ENCODE results near the gene PDE4D. TPM values are rescaled to one million over a fixed set of nuclear protein-coding genes. Genes with fewer than 3 reads are reported as not detected.

The PDE4D gene
- total RNA-seq, 4 donors from 2014 or later: 35.0 to 121 (median 63.4) TPM

DNA sequence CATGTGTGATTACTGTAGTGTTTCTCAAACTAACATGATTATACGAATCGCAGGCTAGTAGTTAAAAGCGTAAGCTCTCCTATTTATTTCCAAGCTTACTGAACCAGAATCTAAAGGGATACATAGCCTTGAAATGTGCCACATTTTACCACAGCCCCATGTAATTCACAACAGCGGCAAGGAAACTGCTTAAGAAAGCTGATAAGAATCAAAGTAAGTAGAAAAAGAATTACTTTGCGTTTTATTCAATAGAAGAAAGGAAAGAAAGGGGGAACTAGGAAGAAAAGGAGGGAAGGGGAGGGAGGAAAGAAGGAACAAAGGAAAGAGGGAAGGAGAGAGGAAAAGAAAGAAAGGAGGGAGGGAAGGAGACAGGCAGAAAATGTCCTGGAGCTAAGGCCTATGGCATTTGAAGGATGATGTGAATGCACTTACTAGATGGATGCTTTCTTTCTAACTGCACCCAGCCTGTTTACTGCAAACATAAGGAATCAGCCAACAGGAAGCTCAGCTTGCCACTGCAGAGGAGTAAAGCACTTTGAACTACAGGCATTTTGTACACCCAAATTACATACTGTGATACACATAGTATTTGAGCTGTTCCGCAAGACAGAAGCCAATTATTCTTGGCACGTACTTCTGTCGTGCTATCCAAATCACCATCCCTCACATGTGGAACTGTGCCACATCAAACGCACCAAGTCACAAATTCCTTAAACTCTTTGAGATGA is 789.0 kb downstream of the PDE4D start:
- no peaks in the 10 kb centered on the region for H3K36me3 ChIP-seq
- peaks cover 0 to 29% (median 6%) of the 10 kb centered on the region in 3 donors for H3K4me1 ChIP-seq
- H3K9me3 ChIP-seq: no peaks in the 10 kb centered on the region
- no peak overlapping the region for H3K4me3 ChIP-seq
- no peak overlapping the region for H3K27ac ChIP-seq
- H3K27me3 ChIP-seq: no peaks in the 10 kb centered on the region
- TF ChIP-seq POLR2A (IDR thresholded peaks at IDR 0.05): no peak
- TF ChIP-seq, protein P1, sequence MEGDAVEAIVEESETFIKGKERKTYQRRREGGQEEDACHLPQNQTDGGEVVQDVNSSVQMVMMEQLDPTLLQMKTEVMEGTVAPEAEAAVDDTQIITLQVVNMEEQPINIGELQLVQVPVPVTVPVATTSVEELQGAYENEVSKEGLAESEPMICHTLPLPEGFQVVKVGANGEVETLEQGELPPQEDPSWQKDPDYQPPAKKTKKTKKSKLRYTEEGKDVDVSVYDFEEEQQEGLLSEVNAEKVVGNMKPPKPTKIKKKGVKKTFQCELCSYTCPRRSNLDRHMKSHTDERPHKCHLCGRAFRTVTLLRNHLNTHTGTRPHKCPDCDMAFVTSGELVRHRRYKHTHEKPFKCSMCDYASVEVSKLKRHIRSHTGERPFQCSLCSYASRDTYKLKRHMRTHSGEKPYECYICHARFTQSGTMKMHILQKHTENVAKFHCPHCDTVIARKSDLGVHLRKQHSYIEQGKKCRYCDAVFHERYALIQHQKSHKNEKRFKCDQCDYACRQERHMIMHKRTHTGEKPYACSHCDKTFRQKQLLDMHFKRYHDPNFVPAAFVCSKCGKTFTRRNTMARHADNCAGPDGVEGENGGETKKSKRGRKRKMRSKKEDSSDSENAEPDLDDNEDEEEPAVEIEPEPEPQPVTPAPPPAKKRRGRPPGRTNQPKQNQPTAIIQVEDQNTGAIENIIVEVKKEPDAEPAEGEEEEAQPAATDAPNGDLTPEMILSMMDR (IDR thresholded peaks at IDR 0.05): no peak
- TF ChIP-seq EP300 (IDR thresholded peaks at IDR 0.05): no peak
- no peak for TF ChIP-seq POLR2AphosphoS5 (IDR thresholded peaks at IDR 0.05)
- 62 to 63% methylated on average over 9 of the region's 9 CpGs for WGBS, 2 donors (ENCODE audit: low coverage in 1 of 2)
- no peak for ATAC-seq

DNA sequence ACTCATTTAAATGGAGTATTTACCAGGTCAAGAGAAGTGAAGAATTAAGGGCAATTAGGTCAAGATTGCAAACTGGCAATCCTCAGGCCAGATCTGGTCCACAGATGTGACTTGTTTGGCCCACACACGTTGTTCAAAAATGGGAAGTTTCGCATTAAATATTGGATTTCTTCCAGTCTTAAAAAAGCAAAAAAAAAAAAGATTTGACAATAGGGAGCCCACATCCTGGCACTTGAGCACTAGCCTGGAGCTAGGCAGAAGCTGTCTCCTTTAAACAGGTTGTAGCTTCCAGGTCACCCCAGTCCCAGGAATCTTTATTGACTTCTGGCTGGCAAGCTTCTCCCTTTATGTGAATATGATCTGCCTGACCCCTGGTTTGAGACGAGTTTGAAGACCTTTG is 790.2 kb downstream of the PDE4D start:
- WGBS, 2 donors (ENCODE audit: low coverage in 1 of 2): 56 to 69% methylated on average over 3 of the region's 3 CpGs
- Histone ChIP-seq H3K4me1 (peaks cover 0 to 29% (median 6%) of the 10 kb centered on the region in 3 donors), H3K27ac (no peak overlapping the region), H3K9me3 (no peaks in the 10 kb centered on the region), H3K4me3 (no peak overlapping the region), H3K27me3 (no peaks in the 10 kb centered on the region), H3K36me3 (no peaks in the 10 kb centered on the region)
- TF ChIP-seq POLR2AphosphoS5 (IDR thresholded peaks at IDR 0.05) (no peak), POLR2A (IDR thresholded peaks at IDR 0.05) (no peak), EP300 (IDR thresholded peaks at IDR 0.05) (no peak)
- TF ChIP-seq, protein P1 (IDR thresholded peaks at IDR 0.05): no peak
- ATAC-seq: no peak

DNA sequence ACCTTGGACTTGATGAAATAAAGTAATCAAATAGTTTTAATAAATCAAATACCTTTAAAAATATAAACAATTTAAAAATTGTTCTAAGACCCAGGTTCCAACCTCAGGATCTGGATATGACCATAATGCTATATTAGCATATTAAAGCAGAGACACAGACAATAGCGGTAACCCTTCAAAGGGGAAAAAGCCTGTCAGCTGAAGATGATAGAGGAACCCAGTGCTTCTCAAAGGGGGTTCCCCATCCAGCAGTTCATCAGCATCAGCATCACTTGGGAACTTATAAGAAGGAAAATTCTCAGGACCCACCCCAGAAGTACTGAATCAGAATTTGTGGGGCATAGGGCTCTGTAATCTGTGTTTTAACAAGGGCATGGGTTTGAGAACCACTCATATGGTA is 791.1 kb downstream of the PDE4D start:
- peaks cover 3 to 28% (median 9%) of the 10 kb centered on the region in 3 donors for H3K4me1 ChIP-seq

DNA sequence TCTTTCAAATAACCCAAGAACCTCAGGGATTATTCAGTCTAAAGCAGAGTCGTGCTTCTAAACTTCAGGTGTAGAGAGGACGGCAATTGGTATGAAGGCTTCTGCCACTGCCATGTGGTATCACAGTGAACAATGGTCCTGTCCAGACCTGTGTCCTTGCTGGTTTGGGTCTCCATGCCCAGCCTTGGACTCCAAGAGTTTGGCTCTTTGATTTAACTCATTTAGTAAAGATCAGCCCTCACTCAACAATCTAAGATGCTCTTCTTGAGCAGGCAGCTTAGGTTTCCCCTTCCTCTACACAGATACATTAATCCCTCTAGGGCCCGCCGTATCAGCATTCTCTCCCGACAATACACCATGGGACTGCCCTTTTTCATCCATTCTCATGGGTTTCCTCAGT is 792.7 kb downstream of the PDE4D start:
- TF ChIP-seq, protein P1 (IDR thresholded peaks at IDR 0.05): no peak
- TF ChIP-seq POLR2A (IDR thresholded peaks at IDR 0.05) (no peak), POLR2AphosphoS5 (IDR thresholded peaks at IDR 0.05) (no peak), EP300 (IDR thresholded peaks at IDR 0.05) (no peak)
- WGBS, 2 donors (ENCODE audit: low coverage in 1 of 2): 96 to 97% methylated on average over 5 of the region's 5 CpGs
- Histone ChIP-seq H3K27me3 (no peaks in the 10 kb centered on the region), H3K27ac (no peak overlapping the region), H3K36me3 (no peaks in the 10 kb centered on the region), H3K4me1 (peaks cover 5 to 44% (median 14%) of the 10 kb centered on the region in 3 donors), H3K4me3 (no peak overlapping the region), H3K9me3 (no peaks in the 10 kb centered on the region)
- ATAC-seq: no peak

More for the DNA sequence above, 791.1 kb downstream of the PDE4D start:
- WGBS, 2 donors (ENCODE audit: low coverage in 1 of 2): 86 to 91% methylated on average over 1 of the region's 1 CpG
- no peak for ATAC-seq
- Histone ChIP-seq H3K9me3 (no peaks in the 10 kb centered on the region), H3K27ac (no peak overlapping the region), H3K4me3 (no peak overlapping the region), H3K36me3 (no peaks in the 10 kb centered on the region), H3K27me3 (no peaks in the 10 kb centered on the region)
- TF ChIP-seq EP300 (IDR thresholded peaks at IDR 0.05) (no peak), POLR2A (IDR thresholded peaks at IDR 0.05) (no peak), POLR2AphosphoS5 (IDR thresholded peaks at IDR 0.05) (no peak)
- TF ChIP-seq, protein P1 (IDR thresholded peaks at IDR 0.05): no peak

DNA sequence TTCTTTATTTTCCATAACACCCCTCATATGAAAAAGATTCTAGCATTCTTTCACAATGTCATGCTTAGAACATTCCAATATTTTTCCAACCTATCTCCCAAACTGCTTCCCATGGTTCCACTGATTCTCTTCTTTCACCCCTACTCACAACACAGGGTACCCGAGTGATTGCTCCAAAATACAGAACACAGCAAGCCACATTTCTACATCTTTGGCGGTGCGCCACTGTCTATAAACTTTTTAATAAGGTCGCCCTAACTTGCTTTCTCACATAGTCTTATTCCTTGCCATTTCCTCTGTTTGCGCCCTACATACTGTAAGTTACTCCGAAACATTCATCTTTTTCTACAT is 793.6 kb downstream of the PDE4D start:
- TF ChIP-seq, protein P1 (IDR thresholded peaks at IDR 0.05): no peak
- TF ChIP-seq POLR2A (IDR thresholded peaks at IDR 0.05): no peak
- TF ChIP-seq EP300 (IDR thresholded peaks at IDR 0.05): no peak
- no peak for TF ChIP-seq POLR2AphosphoS5 (IDR thresholded peaks at IDR 0.05)
- Histone ChIP-seq H3K4me3 (no peak overlapping the region), H3K27ac (no peak overlapping the region), H3K4me1 (peaks cover 5 to 47% (median 14%) of the 10 kb centered on the region in 3 donors), H3K36me3 (no peaks in the 10 kb centered on the region), H3K9me3 (no peaks in the 10 kb centered on the region), H3K27me3 (no peaks in the 10 kb centered on the region)
- no peak for ATAC-seq
- WGBS, 2 donors (ENCODE audit: low coverage in 1 of 2): 95% methylated on average over 5 to 6 of the region's 6 CpGs
